GM12878 (cell line): ENCODE results near the gene GRB10.

Experiments used
- SMC3 ChIP-seq: IDR thresholded peaks from 2 replicates; pipeline ENCODE4 v1.6.1; 2011; ENCODE audit warnings: low read length, improper control_type of control experiment, borderline replicate concordance
- TF ChIP-seq, protein P1 (sequence below), 3 experiments: IDR thresholded peaks in 2 of 3; conservative IDR thresholded peaks in 1 of 3; 2 replicates each; pipeline ENCODE4 v1.5.1; 2011; ENCODE audit warnings: low read depth in 3 of 3, low read length in 3 of 3, mild to moderate bottlenecking in 3 of 3, control low read depth in 2 of 3, moderate library complexity in 2 of 3, inconsistent platforms in 1 of 3, mixed read lengths in 1 of 3; ENCODE audit not compliant: control insufficient read depth in 2 of 3, insufficient read depth in 1 of 3; ENCODE audit errors: extremely low read depth in 1 of 3

DNA sequence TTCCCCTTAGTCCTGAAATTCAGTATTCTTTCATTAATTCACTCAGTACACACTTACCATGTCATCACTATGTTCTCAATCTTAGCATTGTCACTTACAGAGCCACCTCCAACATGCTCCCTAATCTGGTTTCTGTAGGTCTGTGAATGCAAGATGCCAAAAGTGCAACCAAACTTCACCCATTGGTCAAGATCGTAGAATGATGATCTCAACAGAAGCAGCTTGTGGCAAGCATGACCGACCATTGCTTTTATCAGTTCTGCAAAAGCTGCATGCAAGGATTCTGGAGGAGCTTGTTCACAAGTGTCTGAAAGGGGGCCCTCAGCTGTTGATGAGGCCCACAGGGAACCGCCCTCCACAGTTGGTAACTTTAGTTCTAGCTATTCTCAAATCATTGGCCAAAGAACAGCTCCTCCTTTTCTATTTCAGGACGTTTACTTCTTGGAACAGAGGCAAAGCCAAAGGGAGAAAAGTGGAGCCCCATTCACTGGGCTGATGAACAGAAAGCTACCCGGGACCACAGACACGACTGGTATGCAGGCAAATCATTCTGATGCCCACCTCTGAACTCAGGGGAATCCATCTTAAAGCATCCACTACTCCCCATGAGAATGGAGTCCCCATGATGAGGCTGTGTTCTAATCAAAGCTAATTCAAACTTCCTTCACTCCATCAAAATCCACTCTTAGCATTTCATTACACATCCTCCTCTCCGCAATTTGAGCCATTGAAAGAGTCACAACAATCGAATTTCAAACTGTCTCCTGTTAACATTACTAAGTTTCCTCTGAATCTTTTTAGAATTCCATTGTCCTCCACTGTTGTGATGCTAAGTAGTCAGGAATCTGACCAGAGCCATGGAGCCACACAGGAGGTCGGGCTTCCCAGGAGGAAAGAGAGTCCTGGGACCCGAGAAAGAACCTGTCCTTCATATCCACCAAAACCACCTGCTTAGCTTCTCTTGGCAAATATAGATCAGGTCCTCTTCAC, 13.9 kb downstream of the GRB10 start:
- TF ChIP-seq SMC3 = no peak
- TF ChIP-seq, protein P1, sequence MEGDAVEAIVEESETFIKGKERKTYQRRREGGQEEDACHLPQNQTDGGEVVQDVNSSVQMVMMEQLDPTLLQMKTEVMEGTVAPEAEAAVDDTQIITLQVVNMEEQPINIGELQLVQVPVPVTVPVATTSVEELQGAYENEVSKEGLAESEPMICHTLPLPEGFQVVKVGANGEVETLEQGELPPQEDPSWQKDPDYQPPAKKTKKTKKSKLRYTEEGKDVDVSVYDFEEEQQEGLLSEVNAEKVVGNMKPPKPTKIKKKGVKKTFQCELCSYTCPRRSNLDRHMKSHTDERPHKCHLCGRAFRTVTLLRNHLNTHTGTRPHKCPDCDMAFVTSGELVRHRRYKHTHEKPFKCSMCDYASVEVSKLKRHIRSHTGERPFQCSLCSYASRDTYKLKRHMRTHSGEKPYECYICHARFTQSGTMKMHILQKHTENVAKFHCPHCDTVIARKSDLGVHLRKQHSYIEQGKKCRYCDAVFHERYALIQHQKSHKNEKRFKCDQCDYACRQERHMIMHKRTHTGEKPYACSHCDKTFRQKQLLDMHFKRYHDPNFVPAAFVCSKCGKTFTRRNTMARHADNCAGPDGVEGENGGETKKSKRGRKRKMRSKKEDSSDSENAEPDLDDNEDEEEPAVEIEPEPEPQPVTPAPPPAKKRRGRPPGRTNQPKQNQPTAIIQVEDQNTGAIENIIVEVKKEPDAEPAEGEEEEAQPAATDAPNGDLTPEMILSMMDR (IDR thresholded peaks at IDR 0.05 in 2 of 3, conservative IDR thresholded peaks at IDR 0.05 in 1 of 3; ENCODE audit: control insufficient read depth in 2 of 3, extremely low read depth in 1 of 3, insufficient read depth in 1 of 3, low read depth in 3 of 3, low read length in 3 of 3) = no peak
